ENCODE data around the gene CERK.

CERK gene

GRCh38 chr22:46777609-46777970 lies 39.5 kb upstream of the CERK start:
- H3K27ac ChIP-seq, result no peak overlapping the region
- TF ChIP-seq CTCF (IDR thresholded peaks at IDR 0.05), result no peak
- no peak for DNase-seq (ENCODE audit: low spot score)
- no peak overlapping the region for H3K4me3 ChIP-seq

GRCh38 chr22:46776876-46777608 lies 39.0 kb upstream of the CERK start:
- TF ChIP-seq CTCF (IDR thresholded peaks at IDR 0.05), result no peak
- no peak overlapping the region for H3K4me3 ChIP-seq
- no peak for DNase-seq (ENCODE audit: low spot score)
- no peak overlapping the region for H3K27ac ChIP-seq

GRCh38 chr22:46775850-46776826 lies 38.1 kb upstream of the CERK start:
- DNase-seq (ENCODE audit: low spot score), result no peak
- peak overlapping the region in 1 of 2 donors; percentile 47 for H3K27ac ChIP-seq
- no peak for TF ChIP-seq CTCF (IDR thresholded peaks at IDR 0.05)
- H3K4me3 ChIP-seq, result no peak overlapping the region

- no peak for DNase-seq (ENCODE audit: low spot score)
- no peak for TF ChIP-seq CTCF (IDR thresholded peaks at IDR 0.05)
- Histone ChIP-seq H3K27ac (no peak overlapping the region), H3K4me3 (no peak overlapping the region)
These were observed 37.2 kb upstream of the CERK start for GRCh38 chr22:46774980-46775849.

GRCh38 chr22:46774253-46774979 lies 36.4 kb upstream of the CERK start:
- H3K4me3 ChIP-seq, result no peak overlapping the region
- TF ChIP-seq CTCF (IDR thresholded peaks at IDR 0.05), result no peak
- no peak for DNase-seq (ENCODE audit: low spot score)
- peak overlapping the region in 1 of 2 donors; percentile 75 for H3K27ac ChIP-seq

- peak overlapping the region in 1 of 2 donors; percentile 75 for H3K27ac ChIP-seq
- no peak overlapping the region for H3K4me3 ChIP-seq
- no peak for TF ChIP-seq CTCF (IDR thresholded peaks at IDR 0.05)
- no peak for DNase-seq (ENCODE audit: low spot score)
These were observed 35.0 kb upstream of the CERK start for GRCh38 chr22:46773076-46773475.
